H1 (cell line): ENCODE measurements around the gene C15orf61. TPM values are rescaled to one million over a fixed set of nuclear protein-coding genes. Genes with fewer than 3 reads are reported as not detected.

ENCODE experiments used
- ASH2L ChIP-seq: fragments of 200-600, 300-600 bp; sonication (generic); IDR thresholded peaks from one replicate; pipeline ENCODE4 v1.7.1; 2017; ENCODE audit warnings: low read length
- BACH1 ChIP-seq: IDR thresholded peaks from 2 replicates; pipeline ENCODE4 v1.6.1; 2012; ENCODE audit warnings: low read length, improper control_type of control experiment
- CHD2 ChIP-seq: IDR thresholded peaks from 2 replicates; pipeline ENCODE4 v1.6.1; 2012; ENCODE audit warnings: low read length, improper control_type of control experiment
- FOSL1 ChIP-seq: IDR thresholded peaks from 2 replicates; pipeline ENCODE4 v1.6.1; 2011; ENCODE audit warnings: mild to moderate bottlenecking, low read depth, low read length, moderate library complexity; ENCODE audit not compliant: insufficient read depth
- RFX5 ChIP-seq: IDR thresholded peaks from 2 replicates; pipeline ENCODE4 v1.6.1; 2011; ENCODE audit warnings: low read depth, low read length, improper control_type of control experiment, borderline replicate concordance
- RXRA ChIP-seq: IDR thresholded peaks from 2 replicates; pipeline ENCODE4 v1.6.1; 2011; ENCODE audit warnings: low read depth, mild to moderate bottlenecking, low read length, moderate library complexity; ENCODE audit not compliant: insufficient read depth
- polyA plus RNA-seq, 7 experiments: library from polyadenylated mRNA; depleted of rRNA in 3 of 7; stranded (reverse) in 5 of 7; unstranded in 2 of 7; fragments of >200 nt in 5 of 7; fragments of 200-250 nt in 2 of 7; gene quantifications; 1 replicate in 5 of 7; 2 replicates in 1 of 7; 4 replicates in 1 of 7; pipeline versions ENCODE4 v1.2.1 to v1.2.3, GENCODE V29; 2011 to 2013; ENCODE audit warnings: missing spikeins in 2 of 7, mixed read lengths in 2 of 7
- total RNA-seq: library from RNA; stranded (reverse); fragmentation: NEBNext Ultra II Directional; extraction: Animal tissue kit (Norgen Biotek cat#: 25700); gene quantifications from 2 replicates; pipeline ENCODE4 v1.2.1, GENCODE V29; 2021
- TF ChIP-seq, protein P1 (sequence below): fragments of 300-600 bp; sonication (generic); IDR thresholded peaks from 2 replicates; pipeline ENCODE4 v1.7.1; 2012; ENCODE audit warnings: low read length, moderate library complexity, mild to moderate bottlenecking, inconsistent platforms; ENCODE audit not compliant: insufficient replicate concordance

Gene C15orf61
- total and polyA plus RNA-seq, 2 of the 8 experiments (the other 6 are each of a cell fraction or from before 2014, with no cell fraction given), result 1.7 to 2.0 TPM

DNA sequence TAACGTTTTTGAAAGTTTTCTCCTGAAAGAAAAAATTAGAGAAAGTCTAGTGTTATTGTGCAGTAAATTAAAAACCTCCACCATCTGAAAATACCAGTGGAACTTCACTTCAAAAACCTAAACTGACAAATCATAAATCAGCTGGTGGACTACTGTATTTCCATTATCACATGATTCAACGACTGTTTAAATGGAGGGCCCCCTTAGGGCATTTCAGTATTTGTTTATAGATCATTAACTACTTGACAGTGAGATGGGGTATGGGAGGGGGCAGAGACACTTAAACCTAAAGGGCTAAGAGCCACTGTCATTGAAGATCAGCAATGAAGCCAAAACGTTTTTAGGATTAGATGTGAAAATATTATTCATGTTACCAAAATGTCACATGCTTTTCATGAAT lies 8.8 kb upstream of the C15orf61 start (continued):
- TF ChIP-seq, protein P1, sequence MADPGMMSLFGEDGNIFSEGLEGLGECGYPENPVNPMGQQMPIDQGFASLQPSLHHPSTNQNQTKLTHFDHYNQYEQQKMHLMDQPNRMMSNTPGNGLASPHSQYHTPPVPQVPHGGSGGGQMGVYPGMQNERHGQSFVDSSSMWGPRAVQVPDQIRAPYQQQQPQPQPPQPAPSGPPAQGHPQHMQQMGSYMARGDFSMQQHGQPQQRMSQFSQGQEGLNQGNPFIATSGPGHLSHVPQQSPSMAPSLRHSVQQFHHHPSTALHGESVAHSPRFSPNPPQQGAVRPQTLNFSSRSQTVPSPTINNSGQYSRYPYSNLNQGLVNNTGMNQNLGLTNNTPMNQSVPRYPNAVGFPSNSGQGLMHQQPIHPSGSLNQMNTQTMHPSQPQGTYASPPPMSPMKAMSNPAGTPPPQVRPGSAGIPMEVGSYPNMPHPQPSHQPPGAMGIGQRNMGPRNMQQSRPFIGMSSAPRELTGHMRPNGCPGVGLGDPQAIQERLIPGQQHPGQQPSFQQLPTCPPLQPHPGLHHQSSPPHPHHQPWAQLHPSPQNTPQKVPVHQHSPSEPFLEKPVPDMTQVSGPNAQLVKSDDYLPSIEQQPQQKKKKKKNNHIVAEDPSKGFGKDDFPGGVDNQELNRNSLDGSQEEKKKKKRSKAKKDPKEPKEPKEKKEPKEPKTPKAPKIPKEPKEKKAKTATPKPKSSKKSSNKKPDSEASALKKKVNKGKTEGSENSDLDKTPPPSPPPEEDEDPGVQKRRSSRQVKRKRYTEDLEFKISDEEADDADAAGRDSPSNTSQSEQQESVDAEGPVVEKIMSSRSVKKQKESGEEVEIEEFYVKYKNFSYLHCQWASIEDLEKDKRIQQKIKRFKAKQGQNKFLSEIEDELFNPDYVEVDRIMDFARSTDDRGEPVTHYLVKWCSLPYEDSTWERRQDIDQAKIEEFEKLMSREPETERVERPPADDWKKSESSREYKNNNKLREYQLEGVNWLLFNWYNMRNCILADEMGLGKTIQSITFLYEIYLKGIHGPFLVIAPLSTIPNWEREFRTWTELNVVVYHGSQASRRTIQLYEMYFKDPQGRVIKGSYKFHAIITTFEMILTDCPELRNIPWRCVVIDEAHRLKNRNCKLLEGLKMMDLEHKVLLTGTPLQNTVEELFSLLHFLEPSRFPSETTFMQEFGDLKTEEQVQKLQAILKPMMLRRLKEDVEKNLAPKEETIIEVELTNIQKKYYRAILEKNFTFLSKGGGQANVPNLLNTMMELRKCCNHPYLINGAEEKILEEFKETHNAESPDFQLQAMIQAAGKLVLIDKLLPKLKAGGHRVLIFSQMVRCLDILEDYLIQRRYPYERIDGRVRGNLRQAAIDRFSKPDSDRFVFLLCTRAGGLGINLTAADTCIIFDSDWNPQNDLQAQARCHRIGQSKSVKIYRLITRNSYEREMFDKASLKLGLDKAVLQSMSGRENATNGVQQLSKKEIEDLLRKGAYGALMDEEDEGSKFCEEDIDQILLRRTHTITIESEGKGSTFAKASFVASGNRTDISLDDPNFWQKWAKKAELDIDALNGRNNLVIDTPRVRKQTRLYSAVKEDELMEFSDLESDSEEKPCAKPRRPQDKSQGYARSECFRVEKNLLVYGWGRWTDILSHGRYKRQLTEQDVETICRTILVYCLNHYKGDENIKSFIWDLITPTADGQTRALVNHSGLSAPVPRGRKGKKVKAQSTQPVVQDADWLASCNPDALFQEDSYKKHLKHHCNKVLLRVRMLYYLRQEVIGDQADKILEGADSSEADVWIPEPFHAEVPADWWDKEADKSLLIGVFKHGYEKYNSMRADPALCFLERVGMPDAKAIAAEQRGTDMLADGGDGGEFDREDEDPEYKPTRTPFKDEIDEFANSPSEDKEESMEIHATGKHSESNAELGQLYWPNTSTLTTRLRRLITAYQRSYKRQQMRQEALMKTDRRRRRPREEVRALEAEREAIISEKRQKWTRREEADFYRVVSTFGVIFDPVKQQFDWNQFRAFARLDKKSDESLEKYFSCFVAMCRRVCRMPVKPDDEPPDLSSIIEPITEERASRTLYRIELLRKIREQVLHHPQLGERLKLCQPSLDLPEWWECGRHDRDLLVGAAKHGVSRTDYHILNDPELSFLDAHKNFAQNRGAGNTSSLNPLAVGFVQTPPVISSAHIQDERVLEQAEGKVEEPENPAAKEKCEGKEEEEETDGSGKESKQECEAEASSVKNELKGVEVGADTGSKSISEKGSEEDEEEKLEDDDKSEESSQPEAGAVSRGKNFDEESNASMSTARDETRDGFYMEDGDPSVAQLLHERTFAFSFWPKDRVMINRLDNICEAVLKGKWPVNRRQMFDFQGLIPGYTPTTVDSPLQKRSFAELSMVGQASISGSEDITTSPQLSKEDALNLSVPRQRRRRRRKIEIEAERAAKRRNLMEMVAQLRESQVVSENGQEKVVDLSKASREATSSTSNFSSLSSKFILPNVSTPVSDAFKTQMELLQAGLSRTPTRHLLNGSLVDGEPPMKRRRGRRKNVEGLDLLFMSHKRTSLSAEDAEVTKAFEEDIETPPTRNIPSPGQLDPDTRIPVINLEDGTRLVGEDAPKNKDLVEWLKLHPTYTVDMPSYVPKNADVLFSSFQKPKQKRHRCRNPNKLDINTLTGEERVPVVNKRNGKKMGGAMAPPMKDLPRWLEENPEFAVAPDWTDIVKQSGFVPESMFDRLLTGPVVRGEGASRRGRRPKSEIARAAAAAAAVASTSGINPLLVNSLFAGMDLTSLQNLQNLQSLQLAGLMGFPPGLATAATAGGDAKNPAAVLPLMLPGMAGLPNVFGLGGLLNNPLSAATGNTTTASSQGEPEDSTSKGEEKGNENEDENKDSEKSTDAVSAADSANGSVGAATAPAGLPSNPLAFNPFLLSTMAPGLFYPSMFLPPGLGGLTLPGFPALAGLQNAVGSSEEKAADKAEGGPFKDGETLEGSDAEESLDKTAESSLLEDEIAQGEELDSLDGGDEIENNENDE, result no peak
- TF ChIP-seq RXRA, result no peak
- TF ChIP-seq ASH2L, result no peak
- no peak for TF ChIP-seq BACH1
- TF ChIP-seq RFX5, result no peak
- TF ChIP-seq CHD2, result no peak
- TF ChIP-seq FOSL1, result no peak
- TF ChIP-seq, all 59 proteins: peak for 0
